ENCODE measurements around the gene ANKRD33B. TPM values are rescaled to one million over a fixed set of nuclear protein-coding genes. Genes with fewer than 3 reads are reported as not detected.
A peak's percentile ranks its signal among the peaks of the same experiment; 100 is the strongest.

Gene ANKRD33B
- total and polyA plus RNA-seq, 9 of the 15 experiments (the other 6 are each of a cell fraction or from before 2014, with no cell fraction given): 0.10 to 1.7 (median 0.40) TPM

GRCh38 chr5:10632110-10632761, 68.4 kb downstream of the ANKRD33B start:
- BruUV-seq (replicated peaks): no TSS peak
- peaks cover 31 to 72% of the 10 kb centered on the region in 2 experiments for H3K27me3 ChIP-seq (ENCODE audit: control insufficient read depth in 2 of 2, insufficient read depth in 2 of 2, low read length in 2 of 2)
- 30% methylated on average over 23 of the region's 23 CpGs for WGBS (ENCODE audit: insufficient coverage, low coverage, missing lambda C conversion rate)
- H4K20me1 ChIP-seq (replicated peaks; ENCODE audit: control insufficient read depth, insufficient read depth, low read length): no peaks in the 10 kb centered on the region
- no peak for ATAC-seq
- no peak overlapping the region for H3K27ac ChIP-seq (ENCODE audit: extremely low read depth, low read depth, low read length)
- in situ Hi-C loops (cut with MboI) (no loop called here), intact Hi-C loops (cut with micrococcal nuclease) (no loop called here)
- DNase-seq (ENCODE audit: extremely low read depth in 1 of 4, low spot score in 3 of 4): no peak
- FAIRE-seq: no peak
- H3K9me1 ChIP-seq (ENCODE audit: control insufficient read depth, insufficient read depth, low read length): peaks cover 2% of the 10 kb centered on the region
- no peak overlapping the region for H3K4me3 ChIP-seq
- no peak overlapping the region for H3K9ac ChIP-seq (ENCODE audit: insufficient read depth in 1 of 2, low read depth in 2 of 2, low read length in 2 of 2)
- H3K4me1 ChIP-seq (replicated peaks in 1 of 2; ENCODE audit: control insufficient read depth in 2 of 2, insufficient read depth in 2 of 2, low read length in 2 of 2): peaks cover 3 to 11% of the 10 kb centered on the region in 2 experiments; a peak in 3 of 5 replicates
- no peaks in the 10 kb centered on the region for H3K79me2 ChIP-seq (ENCODE audit: control insufficient read depth, insufficient read depth, low read length)
- H2AFZ ChIP-seq (ENCODE audit: low read depth, low read length): no peak overlapping the region
- no peaks in the 10 kb centered on the region for H3K9me3 ChIP-seq (replicated peaks; ENCODE audit: control insufficient read depth, insufficient read depth, low read depth, low read length)
- H3K4me2 ChIP-seq (ENCODE audit: insufficient read depth, low read length): no peak overlapping the region
- ChIA-PET CTCF (ENCODE audit: low intra/inter-chr PET ratio) (no interaction called here), POLR2A (interaction anchor here (1.1 kb wide), 1 partner anchor 154 kb away, joined by 3 read pairs; no protein-coding TSS in a partner anchor)
- no peaks in the 10 kb centered on the region for H3K36me3 ChIP-seq (ENCODE audit: control insufficient read depth, insufficient read depth, low read length)
- TF ChIP-seq ATF3 (IDR thresholded peaks at IDR 0.05) (peak; percentile 75), ATF3 (CRISPR knock-in tag; conservative IDR thresholded peaks at IDR 0.05) (no peak), MCM3 (IDR thresholded peaks at IDR 0.05) (no peak), ZNF518B (CRISPR knock-in tag; IDR thresholded peaks at IDR 0.05) (no peak), CCNT2 (IDR thresholded peaks at IDR 0.05; ENCODE audit: borderline replicate concordance, extremely low read depth, insufficient read length, low read depth, low read length) (no peak), HDAC3 (IDR thresholded peaks at IDR 0.05; ENCODE audit: borderline replicate concordance, partially characterized antibody) (no peak), IRF9 (tag; IDR thresholded peaks at IDR 0.05) (no peak), JUN (IDR thresholded peaks at IDR 0.05; ENCODE audit: borderline replicate concordance, low read depth, low read length) (0 out of 2 replicates have a peak, but pooled peaks have one; percentile 17), JUN (CRISPR knock-in tag; IDR thresholded peaks at IDR 0.05; ENCODE audit: borderline replicate concordance) (no peak), MAFF (IDR thresholded peaks at IDR 0.05; ENCODE audit: low read length) (no peak), CBX5 (IDR thresholded peaks at IDR 0.05; ENCODE audit: borderline replicate concordance, low read depth) (no peak), LEF1 (IDR thresholded peaks at IDR 0.05) (no peak), ATF1 (CRISPR knock-in tag; IDR thresholded peaks at IDR 0.05) (no peak), ATF1 (tag; IDR thresholded peaks at IDR 0.05) (no peak), YY1 (IDR thresholded peaks at IDR 0.05; ENCODE audit: borderline replicate concordance in 1 of 3, control insufficient read depth in 1 of 3, extremely low read depth in 1 of 3, insufficient read depth in 3 of 3, insufficient read length in 1 of 3, insufficient replicate concordance in 2 of 3, low read depth in 1 of 3, low read length in 2 of 3) (peak in 1 of 3 experiments; percentile 2), SPI1 (IDR thresholded peaks at IDR 0.05; ENCODE audit: borderline replicate concordance, low read depth, low read length) (0 out of 2 replicates have a peak, but pooled peaks have one; percentile 7)

Measured in K562 (cell line).